HuH-7 (cell line): ENCODE measurements around the gene TBXAS1.

ENCODE experiments used
- DNase-seq: peaks from one replicate; pipeline ENCODE4 v3.0.0; 2011; ENCODE audit warnings: low spot score

The TBXAS1 gene

GRCh38 chr7:139948587-139949335 is 119.7 kb downstream of the TBXAS1 start:
- DNase-seq: no peak

DNA sequence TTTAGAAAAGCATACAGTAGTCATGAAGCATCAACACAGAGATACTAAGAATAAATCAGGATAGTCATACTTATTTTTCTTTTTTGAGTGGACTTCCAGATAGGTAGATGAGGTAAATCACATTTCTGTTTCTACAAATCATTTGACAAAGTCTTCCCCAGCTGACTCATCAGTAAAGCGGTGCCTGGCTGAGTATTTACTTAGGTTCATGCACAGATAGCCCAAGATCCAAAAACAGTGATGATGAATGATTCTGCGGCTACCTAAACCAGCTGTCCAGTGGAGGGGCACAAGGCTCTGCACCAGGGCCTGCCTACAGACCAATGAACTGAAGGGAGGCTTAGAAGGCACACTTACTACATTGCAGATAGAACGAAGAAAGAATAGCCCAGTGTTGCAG is 120.6 kb downstream of the TBXAS1 start:
- no peak for DNase-seq

GRCh38 chr7:139950881-139951525 is 121.9 kb downstream of the TBXAS1 start:
- no peak for DNase-seq

GRCh38 chr7:139953229-139953628 is 124.2 kb downstream of the TBXAS1 start:
- no peak for DNase-seq

DNA sequence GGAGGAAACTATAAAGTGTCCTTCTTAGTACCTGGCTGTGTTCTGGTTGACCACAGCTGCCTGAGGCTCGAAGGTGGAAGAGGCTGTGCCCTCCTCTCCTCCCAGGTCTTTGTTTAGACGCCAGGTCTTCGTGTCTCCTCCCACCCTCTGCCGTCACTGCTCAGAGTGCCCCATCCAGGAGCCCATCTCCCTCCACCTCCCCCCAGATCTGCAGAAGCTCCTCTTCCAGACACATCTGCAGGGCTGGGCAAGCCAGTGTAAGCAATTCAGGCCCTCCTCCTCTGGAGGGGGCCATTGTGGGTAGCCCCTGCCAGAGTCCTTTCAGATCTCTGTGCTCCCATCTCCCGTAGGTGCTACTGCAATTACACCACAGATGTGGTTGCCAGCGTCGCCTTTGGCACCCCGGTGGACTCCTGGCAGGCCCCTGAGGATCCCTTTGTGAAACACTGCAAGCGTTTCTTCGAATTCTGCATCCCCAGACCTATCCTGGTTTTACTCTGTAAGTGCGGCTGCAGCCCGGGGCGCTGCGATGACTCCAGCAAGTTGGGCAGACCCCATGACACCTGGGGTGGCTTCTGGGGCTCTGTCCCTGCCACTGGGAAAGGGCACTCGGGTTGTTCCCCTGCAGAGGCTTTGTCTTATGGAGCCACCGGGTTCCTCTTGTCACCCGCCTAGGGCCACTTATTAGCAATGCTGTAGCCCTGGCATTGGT is 126.2 kb downstream of the TBXAS1 start:
- no peak for DNase-seq

DNA sequence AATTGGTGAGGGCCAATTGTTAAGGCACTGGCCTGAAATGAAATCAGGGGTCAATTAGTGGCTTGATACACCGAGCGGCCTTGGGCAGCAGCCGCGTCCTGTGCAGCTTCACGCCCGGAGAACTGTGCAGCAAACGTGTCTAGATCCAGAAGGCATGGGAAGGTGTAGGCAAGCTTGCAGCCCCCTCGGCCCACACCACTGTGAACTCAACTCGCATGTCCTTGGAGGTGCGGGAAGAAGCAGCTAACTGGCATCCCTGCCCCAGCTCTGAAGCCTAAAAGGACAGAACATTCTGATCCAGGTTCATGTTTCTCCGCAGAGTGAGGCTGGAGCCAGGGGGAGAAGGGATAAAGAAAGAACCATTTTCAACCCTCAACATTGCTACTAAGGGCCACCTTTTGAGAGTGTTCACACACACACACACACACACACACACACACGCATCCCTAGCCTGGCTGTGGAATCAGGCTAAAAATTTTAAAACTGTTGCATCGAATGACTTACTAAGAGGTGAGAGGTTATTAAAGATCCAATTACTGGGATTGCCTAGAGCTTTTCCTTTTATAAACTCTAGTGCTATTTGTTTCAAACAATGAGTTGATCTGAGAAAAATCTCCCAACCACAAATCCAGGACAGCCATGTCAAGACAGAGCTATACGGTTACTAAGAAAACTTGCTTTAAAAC is 129.7 kb downstream of the TBXAS1 start:
- no peak for DNase-seq

DNA sequence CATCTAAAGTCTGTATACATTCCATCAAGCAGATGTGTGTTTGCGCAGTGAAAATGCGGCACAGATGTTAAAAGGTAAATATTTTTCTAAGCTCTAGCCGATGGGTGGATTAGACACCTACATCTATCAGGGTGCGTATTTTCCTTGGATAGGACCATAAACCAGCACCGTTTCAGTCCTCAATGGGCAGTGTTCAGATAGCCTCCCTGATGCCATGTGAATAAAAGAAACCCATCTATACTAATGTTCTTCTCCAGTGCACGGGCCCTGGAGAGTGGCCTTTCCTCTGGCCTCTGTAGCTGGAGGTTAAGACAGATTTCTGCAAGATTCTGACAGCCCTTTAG is 130.2 kb downstream of the TBXAS1 start:
- DNase-seq: no peak

DNA sequence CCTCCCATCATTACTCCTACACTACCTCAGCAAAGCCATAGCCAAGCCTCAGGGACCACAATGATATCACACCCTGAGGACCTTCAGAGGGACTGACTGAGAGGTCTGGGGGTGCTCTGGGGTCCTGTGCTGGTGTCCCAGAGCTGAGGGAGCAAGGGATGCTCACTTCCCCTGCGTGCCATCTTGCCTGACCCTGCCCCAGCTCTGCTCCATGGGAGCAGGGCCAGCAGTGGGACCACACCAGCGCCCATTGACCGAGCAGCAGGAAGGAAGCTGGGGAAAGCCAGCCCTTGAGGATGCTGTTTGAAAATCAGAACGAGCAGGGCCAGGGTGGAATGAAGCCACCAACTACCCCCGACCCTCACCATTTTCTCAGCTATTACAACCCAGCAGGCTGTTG is 130.7 kb downstream of the TBXAS1 start:
- DNase-seq: no peak

GRCh38 chr7:139960157-139960556 is 131.1 kb downstream of the TBXAS1 start:
- no peak for DNase-seq

DNA sequence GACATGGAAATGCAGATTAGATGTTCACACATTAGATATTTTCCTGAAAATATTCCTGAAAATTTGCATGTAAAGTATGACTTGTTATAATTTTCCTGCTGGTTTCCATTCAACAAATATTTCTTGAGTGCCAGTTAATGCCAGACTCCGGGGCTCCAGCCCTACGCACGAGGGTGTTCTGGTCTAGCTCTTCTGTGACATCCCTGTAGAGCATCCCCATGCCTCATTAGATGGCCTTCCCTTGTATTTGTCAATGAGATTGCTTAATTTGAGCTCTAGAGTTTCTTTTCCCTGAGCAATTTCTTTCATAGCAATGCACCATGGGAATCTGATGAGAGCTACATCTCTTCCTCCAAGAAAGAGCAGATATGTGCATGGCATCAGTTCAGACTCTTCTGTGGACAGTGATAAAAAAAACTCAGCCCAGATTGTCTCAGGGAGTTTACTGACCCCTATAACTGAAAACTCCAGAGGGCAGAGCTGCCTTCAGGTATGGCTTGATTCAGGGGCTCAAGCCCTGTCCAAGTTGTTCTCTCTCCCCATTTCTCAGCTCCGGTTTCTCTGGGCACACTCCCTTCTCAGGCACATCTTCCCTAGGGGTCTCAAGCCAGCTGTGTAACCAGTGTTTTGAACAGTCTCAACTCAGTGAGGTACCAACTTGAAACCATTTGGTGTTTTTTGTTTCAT is 137.0 kb downstream of the TBXAS1 start:
- DNase-seq: no peak

DNA sequence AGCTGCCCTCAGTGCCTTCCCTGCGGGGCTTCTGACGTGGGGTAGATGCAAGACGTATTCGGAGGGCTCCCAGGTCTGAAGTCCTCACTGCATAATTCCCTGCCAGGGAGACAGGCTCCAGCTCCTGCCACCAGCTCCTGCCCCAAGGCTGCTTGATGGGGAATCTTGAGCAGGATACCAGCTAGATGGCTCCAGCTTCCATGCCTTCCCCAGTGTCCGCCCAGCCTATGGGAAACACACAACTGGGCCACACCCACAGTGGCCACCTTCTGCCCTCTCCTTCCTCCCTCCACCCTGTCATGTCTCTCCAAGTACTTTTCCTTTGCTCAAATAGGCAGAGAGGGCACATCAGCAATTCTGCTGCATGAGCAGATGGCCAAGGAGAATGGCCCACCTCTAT is 137.9 kb downstream of the TBXAS1 start:
- no peak for DNase-seq

GRCh38 chr7:139968931-139969330 is 139.9 kb downstream of the TBXAS1 start:
- DNase-seq: no peak

- DNase-seq: no peak
These were observed 143.0 kb downstream of the TBXAS1 start for GRCh38 chr7:139972029-139972428.

- DNase-seq: no peak
These were observed 144.3 kb downstream of the TBXAS1 start for GRCh38 chr7:139973101-139974050.

GRCh38 chr7:139974179-139974811 is 145.2 kb downstream of the TBXAS1 start:
- no peak for DNase-seq

GRCh38 chr7:139976055-139976837 is 147.2 kb downstream of the TBXAS1 start:
- DNase-seq: no peak

DNA sequence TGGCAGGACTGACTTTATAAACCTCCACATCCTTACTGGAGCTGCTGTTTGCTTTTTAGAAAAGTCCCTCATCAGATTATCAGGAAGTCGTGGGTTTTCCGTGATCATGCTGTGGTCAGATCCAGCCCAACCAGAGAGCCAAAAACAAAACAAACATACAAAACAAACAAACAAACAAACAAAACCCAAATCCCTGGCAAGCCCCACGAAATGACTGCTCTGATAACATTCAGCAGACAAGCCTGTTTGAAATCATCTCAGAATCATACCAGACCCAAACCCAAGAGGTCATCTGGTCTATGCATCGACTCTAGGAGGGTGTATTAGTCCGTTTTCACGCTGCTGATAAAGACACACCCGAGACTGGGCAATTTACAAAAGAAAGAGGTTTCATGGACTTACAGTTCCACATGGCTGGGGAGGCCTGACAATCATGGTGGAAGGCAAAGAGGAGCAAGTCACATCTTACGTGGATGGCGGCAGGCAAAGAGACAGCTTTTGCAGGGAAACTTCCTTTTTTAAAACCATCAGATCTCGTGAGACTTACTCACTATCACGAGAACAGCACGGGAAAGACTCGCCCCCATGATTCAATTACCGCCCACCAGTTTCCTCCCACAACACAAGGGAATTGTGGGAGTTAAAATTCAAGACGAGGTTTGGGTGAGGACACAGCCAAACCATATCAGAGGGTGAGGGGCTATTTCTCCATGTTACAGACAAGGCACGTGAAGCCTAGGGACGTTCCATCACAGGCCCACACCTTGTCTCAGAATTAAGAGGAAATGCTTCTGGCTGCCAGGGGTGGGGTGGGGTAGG is 148.0 kb downstream of the TBXAS1 start:
- DNase-seq: no peak

DNA sequence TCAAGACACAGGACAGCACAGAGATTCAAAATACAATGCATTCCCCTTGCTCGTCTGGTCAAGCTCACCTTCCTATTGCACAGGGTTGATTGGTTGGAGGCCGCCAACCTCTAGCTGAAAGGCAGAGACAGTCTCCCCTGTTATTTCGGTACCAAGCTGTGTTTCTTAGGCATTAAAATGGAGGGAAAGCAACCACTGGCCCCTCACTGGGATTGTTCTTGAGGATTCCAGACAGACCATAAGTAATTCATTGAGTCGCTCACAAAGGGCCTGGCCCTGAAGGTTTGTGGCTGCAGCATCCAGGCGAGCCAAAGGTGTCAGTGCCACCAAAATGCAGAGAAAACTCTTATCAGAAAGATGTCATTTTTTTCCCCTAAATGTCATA is 152.4 kb downstream of the TBXAS1 start:
- no peak for DNase-seq
